Activated CD4-positive, alpha-beta memory T cell treated with anti-CD3 and anti-CD28 coated beads, Interleukin-2, amount 10 ng/mL, durations not matched to agents 7 days and 5 days (primary cell): Measurements from ENCODE around the gene PTH1R. TPM values are rescaled to one million over a fixed set of nuclear protein-coding genes. Genes with fewer than 3 reads are reported as not detected.

Source experiments
- CTCF ChIA-PET: fragments of 350-600 bp; sonication (Branson Sonifier 250); formaldehyde crosslinking; loops from one replicate; lab custom pipeline; 2021; ENCODE audit warnings: antibody characterized with exemption, inconsistent platforms; lab: Charles Lee
- POLR2A ChIA-PET: fragments of 350-600 bp; sonication (Branson Sonifier 250); formaldehyde crosslinking; loops from one replicate; lab custom pipeline; 2021; ENCODE audit warnings: antibody characterized with exemption; lab: Charles Lee
- DNase-seq: peaks from one replicate; pipeline ENCODE4 v3.0.0-alpha.2; 2020
- H3K27ac Mint-ChIP-seq: one replicate; pipeline ENCODE4 v1.8.0; 2021; ENCODE audit warnings: mild to moderate bottlenecking, mixed read lengths
- H3K27me3 Mint-ChIP-seq: one replicate; pipeline ENCODE4 v1.8.0; 2021; ENCODE audit warnings: mixed read lengths
- H3K36me3 Mint-ChIP-seq: one replicate; pipeline ENCODE4 v1.8.0; 2021; ENCODE audit warnings: low read depth, mixed read lengths
- H3K4me1 Mint-ChIP-seq: one replicate; pipeline ENCODE4 v1.8.0; 2021; ENCODE audit warnings: mixed read lengths
- H3K4me3 Mint-ChIP-seq: one replicate; pipeline ENCODE4 v1.8.0; 2021; ENCODE audit warnings: mild to moderate bottlenecking, mixed read lengths
- H3K9me3 Mint-ChIP-seq: one replicate; pipeline ENCODE4 v1.8.0; 2021; ENCODE audit warnings: mixed read lengths
- total RNA-seq, 2 experiments: library from RNA; stranded (reverse); gene quantifications; one replicate each; pipeline ENCODE4 v1.2.3, GENCODE V29; 2021

PTH1R gene
- total RNA-seq, 2 experiments from 2014 or later, result not detected

DNA sequence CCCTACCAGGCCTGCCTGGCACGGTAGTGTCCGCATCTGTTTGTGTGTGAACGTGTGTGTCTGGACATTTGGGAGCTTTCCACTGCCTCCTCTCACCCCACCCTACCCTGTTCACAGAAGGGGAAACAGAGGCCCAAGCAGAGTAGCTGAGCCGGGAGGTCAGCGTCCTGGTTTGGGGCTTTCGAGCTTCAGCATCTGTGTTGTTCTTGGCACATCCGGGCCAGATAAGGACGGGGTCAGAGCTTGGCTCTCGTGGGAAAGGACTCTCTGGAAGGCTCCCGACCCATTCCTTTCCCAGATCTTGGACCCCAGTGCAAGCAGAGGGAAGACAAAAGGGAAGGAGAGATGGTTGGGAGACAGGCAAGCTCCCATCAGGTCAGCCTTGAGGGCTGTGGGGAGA lies 6.3 kb upstream of the PTH1R start:
- no peak overlapping the region for H3K27ac Mint-ChIP-seq
- no peak for DNase-seq
- POLR2A ChIA-PET, result no interaction called here

DNA sequence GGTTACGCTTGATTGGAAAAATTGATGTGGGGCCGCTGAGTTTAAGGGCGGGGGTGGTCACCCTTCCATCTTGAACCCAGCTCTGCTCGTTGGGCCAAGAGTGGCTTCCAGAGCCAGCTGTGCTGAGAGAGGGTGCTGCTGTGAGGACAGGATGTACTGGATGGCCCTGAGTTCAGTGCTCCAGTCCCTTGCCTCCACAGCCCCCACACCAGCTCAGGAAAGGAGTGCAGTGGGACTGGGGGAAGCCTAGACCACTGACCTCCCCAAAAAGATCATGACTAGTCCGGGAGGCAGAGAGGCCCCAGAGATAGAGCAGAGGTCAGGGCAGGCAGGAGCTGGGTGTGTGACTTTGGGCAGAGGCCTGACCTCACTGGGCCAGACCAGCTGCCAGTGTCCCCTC lies 4.0 kb upstream of the PTH1R start:
- no peak for DNase-seq
- Mint-ChIP-seq H3K36me3 (no peaks in the 10 kb centered on the region), H3K9me3 (no peaks in the 10 kb centered on the region), H3K27ac (no peak overlapping the region), H3K27me3 (peaks cover 17% of the 10 kb centered on the region), H3K4me3 (no peak overlapping the region), H3K4me1 (no peaks in the 10 kb centered on the region)
- POLR2A ChIA-PET, result no interaction called here
- CTCF ChIA-PET, result interaction anchor here (0.7 kb wide), 1 partner anchor 9 kb away, joined by 3 read pairs; no protein-coding TSS in a partner anchor

More for the DNA sequence above, 6.3 kb upstream of the PTH1R start:
- Mint-ChIP-seq H3K36me3 (no peaks in the 10 kb centered on the region), H3K4me1 (no peaks in the 10 kb centered on the region), H3K9me3 (no peaks in the 10 kb centered on the region), H3K27me3 (peaks cover 17% of the 10 kb centered on the region), H3K4me3 (no peak overlapping the region)
- CTCF ChIA-PET, result interaction anchor here (1.5 kb wide), 1 partner anchor 26 kb away, joined by 3 read pairs; no protein-coding TSS in a partner anchor

DNA sequence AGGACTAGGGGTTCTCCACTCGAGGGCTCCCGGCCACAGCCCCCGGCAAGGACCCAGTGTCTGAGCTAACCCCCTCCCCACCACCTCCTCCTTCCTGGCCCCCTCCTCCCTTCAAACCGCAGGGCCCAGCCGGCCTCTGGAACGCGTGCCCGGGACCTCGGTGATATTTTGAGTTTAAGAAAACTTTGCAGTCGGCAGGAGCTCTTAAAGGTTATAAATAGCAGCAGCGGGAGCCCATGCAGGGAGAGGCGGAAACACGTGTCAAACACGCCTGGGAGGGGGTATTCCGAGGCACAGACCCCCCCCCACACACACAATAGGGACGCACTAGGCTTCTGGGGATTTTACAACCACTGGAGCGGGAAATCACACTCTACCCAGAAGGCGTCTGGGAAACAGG lies 3.1 kb upstream of the PTH1R start:
- DNase-seq, result no peak
- H3K4me3 Mint-ChIP-seq, result no peak overlapping the region
- H3K27ac Mint-ChIP-seq, result no peak overlapping the region
- no peaks in the 10 kb centered on the region for H3K36me3 Mint-ChIP-seq
- ChIA-PET POLR2A (no interaction called here), CTCF (no interaction called here)
- no peaks in the 10 kb centered on the region for H3K4me1 Mint-ChIP-seq
- no peaks in the 10 kb centered on the region for H3K9me3 Mint-ChIP-seq
- H3K27me3 Mint-ChIP-seq, result peaks cover 19% of the 10 kb centered on the region

DNA sequence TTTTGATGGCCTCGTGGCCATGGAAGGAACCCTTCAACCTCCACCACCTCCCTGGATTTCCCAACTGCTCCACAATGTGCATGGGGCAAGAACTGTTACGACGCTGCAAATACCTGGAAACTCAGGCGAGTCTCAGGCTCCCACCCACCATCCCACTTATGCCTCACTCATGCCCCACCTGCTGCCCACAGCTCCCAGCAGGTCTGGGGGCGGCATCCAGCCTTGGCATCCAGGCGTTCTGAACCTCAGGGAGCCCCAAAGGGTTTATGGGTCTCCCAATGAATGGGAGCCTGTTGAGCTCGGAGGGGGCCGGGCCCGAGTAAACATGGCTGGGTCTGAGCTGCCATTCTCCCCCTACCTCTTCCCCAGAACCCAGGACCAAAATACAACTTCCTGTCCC lies 2.0 kb upstream of the PTH1R start:
- H3K27ac Mint-ChIP-seq, result no peak overlapping the region
- no peak overlapping the region for H3K4me3 Mint-ChIP-seq
- DNase-seq, result no peak
- peaks cover 30% of the 10 kb centered on the region for H3K27me3 Mint-ChIP-seq
- H3K36me3 Mint-ChIP-seq, result no peaks in the 10 kb centered on the region
- peaks cover 3% of the 10 kb centered on the region for H3K4me1 Mint-ChIP-seq
- CTCF ChIA-PET, result no interaction called here
- no peaks in the 10 kb centered on the region for H3K9me3 Mint-ChIP-seq
- POLR2A ChIA-PET, result no interaction called here

DNA sequence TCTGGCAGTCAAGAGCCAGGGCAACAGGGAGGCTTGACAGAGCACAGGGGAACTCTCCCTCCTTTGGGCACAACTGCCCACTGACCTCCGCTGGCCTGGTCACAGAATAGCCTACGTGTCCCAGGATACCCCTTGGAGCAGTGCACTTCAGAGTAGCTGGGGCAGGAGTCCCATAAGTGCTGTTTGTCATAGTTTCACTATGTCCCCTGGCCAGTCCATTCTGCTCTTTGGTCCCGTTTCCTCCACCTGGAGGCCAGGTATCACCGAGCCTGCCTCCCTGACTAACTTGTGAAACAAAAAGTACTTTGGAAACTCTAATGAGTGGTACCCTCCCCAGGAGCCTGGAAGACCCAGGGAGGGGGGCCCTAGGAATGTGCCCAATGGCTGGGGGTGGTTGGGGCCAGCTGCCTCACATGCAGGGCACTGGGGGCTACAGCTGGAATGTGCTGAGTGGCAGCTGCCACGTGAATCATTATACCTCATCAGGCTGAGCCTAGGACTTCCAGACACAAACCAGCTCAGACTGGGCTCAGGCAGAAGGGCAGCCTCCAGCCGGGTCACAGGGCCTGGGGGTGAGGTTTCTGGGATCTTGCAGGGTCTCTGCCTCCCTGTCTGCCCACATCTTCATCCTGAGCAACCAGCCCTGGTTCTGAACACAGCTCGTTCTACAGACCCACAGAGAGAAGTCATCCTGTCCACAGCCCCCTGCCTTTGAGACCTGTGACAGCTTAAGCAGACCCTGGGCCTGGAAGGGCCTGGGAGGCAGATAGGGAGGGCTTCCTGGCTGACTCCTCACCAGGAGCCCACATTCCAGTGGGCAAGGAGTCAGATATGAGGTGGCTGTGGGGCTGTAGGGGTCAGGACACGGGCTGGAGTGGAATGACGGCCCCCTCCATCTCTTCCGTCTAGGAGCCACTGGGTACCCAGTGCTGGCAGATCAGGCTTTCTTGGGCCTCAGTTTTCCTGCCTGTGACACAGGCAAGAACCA lies 914 bp upstream of the PTH1R start:
- ChIA-PET POLR2A (no interaction called here), CTCF (no interaction called here)
- Mint-ChIP-seq H3K36me3 (no peaks in the 10 kb centered on the region), H3K9me3 (no peaks in the 10 kb centered on the region), H3K27ac (no peak overlapping the region), H3K4me3 (no peak overlapping the region), H3K27me3 (peaks cover 30% of the 10 kb centered on the region), H3K4me1 (peaks cover 3% of the 10 kb centered on the region)
- DNase-seq, result no peak

DNA sequence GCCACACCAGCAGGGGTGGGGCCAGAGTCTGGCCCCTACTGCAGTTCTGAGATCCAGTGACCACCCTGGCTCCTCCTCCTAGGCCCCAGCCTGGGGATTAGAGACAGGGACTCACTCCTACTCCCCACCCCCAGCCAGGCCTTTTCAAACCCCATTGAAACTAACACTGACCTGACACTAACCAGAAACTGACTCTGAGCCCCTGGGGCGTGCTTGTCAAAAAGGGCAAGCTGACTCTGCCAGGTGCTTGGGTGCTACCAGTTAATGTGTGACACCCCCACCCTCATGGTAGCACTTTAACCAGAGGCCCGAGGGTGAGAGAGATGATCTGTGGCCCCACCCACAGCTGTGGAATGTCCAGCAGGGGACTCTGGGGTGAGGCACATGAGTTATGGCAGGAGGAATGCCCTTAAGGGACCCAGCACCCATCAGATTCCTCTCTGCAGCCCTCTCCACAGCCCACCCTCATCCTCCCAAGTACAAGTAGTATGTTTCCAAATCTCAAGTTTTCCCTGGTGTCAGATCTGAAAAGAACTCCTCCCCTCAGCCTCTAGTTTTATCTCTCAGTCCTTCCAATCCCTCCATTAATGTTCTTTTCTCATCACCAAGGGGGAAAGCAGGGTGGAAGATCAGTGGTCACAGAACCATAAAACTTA lies 1.4 kb downstream of the PTH1R start:
- no peak for DNase-seq
- Mint-ChIP-seq H3K9me3 (no peaks in the 10 kb centered on the region), H3K4me1 (peaks cover 9% of the 10 kb centered on the region), H3K27ac (no peak overlapping the region), H3K4me3 (no peak overlapping the region), H3K27me3 (peaks cover 40% of the 10 kb centered on the region), H3K36me3 (no peaks in the 10 kb centered on the region)
- CTCF ChIA-PET, result no interaction called here
- POLR2A ChIA-PET, result no interaction called here

DNA sequence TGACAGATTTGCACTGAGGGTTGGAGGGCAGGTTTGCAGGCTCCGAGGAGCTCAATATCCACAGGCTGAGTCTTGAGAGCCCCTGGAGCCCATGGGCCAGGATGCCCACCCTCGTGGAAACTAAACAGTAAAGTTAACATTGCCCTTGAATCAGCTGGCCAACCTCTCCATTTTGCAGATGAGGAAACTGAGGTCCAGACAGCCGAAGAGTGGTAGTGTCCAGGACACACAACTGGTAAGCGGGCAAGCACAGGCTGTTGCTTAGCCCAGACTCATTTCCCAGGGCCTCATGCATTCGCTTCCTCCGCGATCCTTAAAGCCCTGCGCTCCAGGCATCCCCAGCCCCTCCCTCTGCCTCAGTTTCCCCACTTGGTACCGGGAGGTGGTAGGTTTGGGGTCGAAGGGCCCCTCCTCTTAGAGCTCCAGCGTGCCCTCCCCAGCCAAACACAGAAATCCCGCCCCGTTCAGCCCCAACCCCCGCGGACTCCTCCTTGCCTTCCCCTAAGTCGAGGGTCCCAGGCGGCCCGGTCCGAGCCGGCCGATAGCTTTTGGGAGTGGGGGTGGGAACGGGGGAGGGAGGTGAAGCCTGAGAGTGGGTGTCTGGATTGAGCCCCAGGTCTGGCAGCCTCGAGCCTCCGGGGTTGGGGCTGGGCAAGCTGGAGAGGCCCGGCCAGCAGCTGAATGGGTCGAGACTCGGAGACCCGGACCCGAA lies 3.5 kb downstream of the PTH1R start:
- Mint-ChIP-seq H3K9me3 (no peaks in the 10 kb centered on the region), H3K27ac (no peak overlapping the region), H3K27me3 (peaks cover 46% of the 10 kb centered on the region), H3K4me3 (no peak overlapping the region), H3K4me1 (peaks cover 11% of the 10 kb centered on the region), H3K36me3 (no peaks in the 10 kb centered on the region)
- CTCF ChIA-PET, result no interaction called here
- DNase-seq, result no peak
- POLR2A ChIA-PET, result no interaction called here

DNA sequence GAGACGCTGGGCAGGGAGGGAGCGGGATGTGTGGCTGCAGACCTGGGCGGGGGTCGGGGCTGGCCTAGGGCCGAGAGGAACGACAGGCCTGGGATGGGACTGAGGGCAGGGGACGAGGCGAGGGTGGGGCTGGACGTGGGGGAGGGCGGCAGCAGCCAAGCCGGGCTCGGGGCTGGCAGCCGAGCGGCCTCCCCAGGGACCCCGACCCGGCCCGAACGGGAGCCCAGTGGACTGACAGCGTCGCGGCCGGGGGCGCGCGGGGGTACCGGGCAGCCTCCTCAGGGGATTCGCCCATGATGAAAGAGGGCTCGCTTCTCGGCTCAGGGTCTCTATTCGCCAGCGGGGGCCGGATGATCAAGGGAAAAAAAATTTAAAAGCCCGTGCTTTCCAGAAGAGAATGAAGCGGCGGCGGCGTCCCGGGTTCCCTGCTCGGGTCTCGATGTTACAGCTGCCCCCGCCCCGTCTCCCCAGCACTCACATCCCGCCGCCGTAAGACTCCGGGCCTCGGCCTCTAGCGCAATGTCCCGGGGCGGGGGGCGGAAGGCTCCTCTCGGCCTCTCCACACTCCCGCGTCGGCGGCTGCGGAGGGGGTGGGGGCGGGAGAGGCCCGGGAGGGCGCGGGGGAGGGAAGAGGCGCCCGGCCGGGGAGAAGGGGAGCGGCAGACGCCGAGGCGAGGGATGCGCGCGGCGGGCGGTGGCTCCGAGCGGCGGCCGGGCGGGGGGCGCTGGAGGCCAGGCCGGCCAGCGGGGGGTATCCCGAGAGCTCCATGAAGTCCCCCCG lies 4.3 kb downstream of the PTH1R start:
- no peaks in the 10 kb centered on the region for H3K36me3 Mint-ChIP-seq
- peaks cover 49% of the 10 kb centered on the region for H3K27me3 Mint-ChIP-seq
- peaks cover 11% of the 10 kb centered on the region for H3K4me1 Mint-ChIP-seq
- no peak for DNase-seq
- ChIA-PET CTCF (interaction anchor here (1.2 kb wide), 1 partner anchor 8 kb away, joined by 3 read pairs; no protein-coding TSS in a partner anchor), POLR2A (no interaction called here)
- H3K4me3 Mint-ChIP-seq, result no peak overlapping the region
- no peak overlapping the region for H3K27ac Mint-ChIP-seq
- no peaks in the 10 kb centered on the region for H3K9me3 Mint-ChIP-seq

DNA sequence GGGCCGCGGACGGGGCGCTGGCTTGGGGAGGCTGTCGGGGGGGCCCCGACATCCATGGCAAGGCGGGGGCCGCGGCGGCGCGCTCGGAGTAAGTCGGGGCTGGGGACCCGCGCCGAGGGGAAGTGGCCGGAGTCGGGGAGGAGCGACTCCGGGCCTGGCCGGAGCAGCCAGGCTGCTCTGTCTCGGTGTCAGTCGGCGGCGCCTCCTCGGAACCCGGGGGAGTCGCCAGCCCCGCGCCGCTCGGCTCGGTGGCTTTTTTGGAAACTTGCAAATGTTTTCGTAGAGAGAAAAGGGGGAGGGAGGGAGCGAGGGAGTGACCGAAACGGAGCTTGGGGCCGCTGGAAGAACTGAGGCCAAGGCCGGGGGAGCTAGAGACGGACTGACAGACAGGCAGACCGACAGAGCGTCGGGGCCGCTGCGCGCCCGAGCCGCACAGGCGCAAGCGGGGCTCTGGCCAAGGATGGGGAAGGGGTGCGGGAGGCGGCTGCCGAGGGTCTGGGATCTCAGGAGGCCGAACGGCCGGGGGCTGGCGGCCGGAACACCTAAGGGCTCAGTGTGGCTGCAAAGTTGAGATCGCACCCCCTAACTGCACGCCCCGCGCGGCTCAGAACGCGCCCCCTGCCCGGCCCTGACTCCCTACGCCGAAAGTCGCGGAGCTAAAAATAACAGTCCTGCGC lies 5.0 kb downstream of the PTH1R start:
- Mint-ChIP-seq H3K4me3 (no peak overlapping the region), H3K4me1 (peaks cover 11% of the 10 kb centered on the region), H3K27me3 (peaks cover 52% of the 10 kb centered on the region), H3K36me3 (no peaks in the 10 kb centered on the region), H3K9me3 (no peaks in the 10 kb centered on the region), H3K27ac (no peak overlapping the region)
- POLR2A ChIA-PET, result no interaction called here
- CTCF ChIA-PET, result interaction anchor here (0.7 to 1.2 kb wide), 2 partner anchors 9 to 16 kb away, joined by 3 to 4 read pairs; no protein-coding TSS in a partner anchor
- no peak for DNase-seq

DNA sequence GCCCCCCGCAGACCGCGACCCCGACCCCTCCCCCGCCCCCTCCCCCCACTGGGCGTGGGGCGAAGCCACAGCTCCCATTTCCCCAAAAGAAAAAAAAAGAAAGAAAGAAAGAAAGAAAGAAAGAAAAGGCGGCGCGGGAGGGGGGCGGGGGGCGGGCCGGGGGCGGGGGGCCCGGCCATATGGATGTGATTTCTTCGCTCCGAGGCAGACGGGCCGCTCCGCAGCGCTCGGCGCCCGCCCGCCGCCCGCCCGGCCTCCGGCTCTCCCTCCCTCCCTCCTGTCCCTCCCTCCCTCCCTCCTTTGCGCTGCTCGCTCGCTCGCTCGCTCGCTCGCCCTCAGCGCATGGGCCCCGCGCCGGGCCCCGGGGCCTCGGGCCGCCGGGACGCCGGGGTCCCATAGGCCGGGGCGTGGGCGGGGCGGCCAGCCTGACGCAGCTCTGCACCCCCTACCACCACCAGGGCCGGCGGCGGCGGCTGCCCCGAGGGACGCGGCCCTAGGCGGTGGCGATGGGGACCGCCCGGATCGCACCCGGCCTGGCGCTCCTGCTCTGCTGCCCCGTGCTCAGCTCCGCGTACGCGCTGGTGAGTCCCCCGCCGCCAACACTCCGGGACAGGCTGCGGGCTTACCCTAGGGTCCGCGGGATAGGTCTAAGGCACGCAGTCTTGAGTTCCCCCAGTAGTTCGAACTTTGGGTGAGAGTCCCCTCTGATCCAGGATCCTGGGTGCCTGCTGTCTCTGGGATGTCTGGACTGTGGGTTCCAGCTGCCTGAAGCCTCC lies 5.7 kb downstream of the PTH1R start:
- Mint-ChIP-seq H3K4me1 (peaks cover 11% of the 10 kb centered on the region), H3K27ac (no peak overlapping the region), H3K36me3 (no peaks in the 10 kb centered on the region), H3K4me3 (no peak overlapping the region), H3K9me3 (no peaks in the 10 kb centered on the region), H3K27me3 (peaks cover 55% of the 10 kb centered on the region)
- ChIA-PET POLR2A (no interaction called here), CTCF (interaction anchor here (0.7 to 1.2 kb wide), 2 partner anchors 10 to 15 kb away, joined by 3 to 4 read pairs; no protein-coding TSS in a partner anchor)
- peak; percentile 21 for DNase-seq

DNA sequence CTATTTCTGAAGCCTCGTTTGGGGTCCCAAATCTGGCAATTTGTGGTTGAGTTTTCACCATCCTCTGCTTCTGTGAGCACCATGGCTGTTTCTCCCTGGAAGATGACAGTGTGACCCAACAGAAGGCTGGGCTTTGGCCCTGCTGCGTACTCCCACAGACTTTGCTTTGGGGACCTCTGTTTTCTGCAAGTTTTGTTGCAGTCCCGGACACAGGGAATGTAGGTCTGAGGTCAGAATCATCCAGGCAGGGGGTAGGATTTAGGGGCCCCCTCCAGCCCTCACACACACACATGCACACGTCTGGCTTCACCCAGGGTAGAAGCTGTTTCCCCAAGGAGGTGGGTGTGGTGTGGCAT lies 6.3 kb downstream of the PTH1R start:
- H3K27ac Mint-ChIP-seq, result no peak overlapping the region
- no peaks in the 10 kb centered on the region for H3K36me3 Mint-ChIP-seq
- H3K9me3 Mint-ChIP-seq, result no peaks in the 10 kb centered on the region
- DNase-seq, result no peak
- ChIA-PET POLR2A (no interaction called here), CTCF (no interaction called here)
- no peak overlapping the region for H3K4me3 Mint-ChIP-seq
- peaks cover 11% of the 10 kb centered on the region for H3K4me1 Mint-ChIP-seq
- peaks cover 56% of the 10 kb centered on the region for H3K27me3 Mint-ChIP-seq
